Right renal pelvis (tissue), 4 donors: Measurements from ENCODE around the gene BDKRB2. TPM values are rescaled to one million over a fixed set of nuclear protein-coding genes. Genes with fewer than 3 reads are reported as not detected.

Experiments used
- DNase-seq, 4 donors: peaks; one replicate each; pipeline ENCODE4 v3.0.0-alpha.2; 2013; ENCODE audit warnings: low read depth in 4 of 4, low spot score in 3 of 4, missing footprints in 1 of 4
- polyA plus RNA-seq, 4 donors: library from polyadenylated mRNA; unstranded; fragments of 120-200 nt; gene quantifications; one replicate each; pipeline ENCODE4 v1.2.1, GENCODE V29; 2013; ENCODE audit not compliant: insufficient read length in 4 of 4

Gene BDKRB2
- polyA plus RNA-seq, 4 donors = 3.2 to 3.7 (median 3.3) TPM

- no peak for DNase-seq
Measured at GRCh38 chr14:96286251-96286650, 81.6 kb downstream of the BDKRB2 start.

GRCh38 chr14:96287856-96288255 is 83.2 kb downstream of the BDKRB2 start:
- DNase-seq = no peak

Other genes with a start within 250 kb of the BDKRB2 start
- 10 to 100 TPM; 32.0 to 39.2 (median 34.6) TPM for gene C14orf132, start 165.5 kb upstream of the BDKRB2 start, polyA plus RNA-seq
- gene BDKRB1, start 51.4 kb downstream of the BDKRB2 start, polyA plus RNA-seq = under 1 TPM in 3 of 4 donors, not detected in 1; 0.12 to 0.50 (median 0.31) TPM
- 10 to 100 TPM; 24.4 to 31.4 (median 25.7) TPM for gene ATG2B, start 158.5 kb downstream of the BDKRB2 start, polyA plus RNA-seq
- gene GSKIP, start 158.7 kb downstream of the BDKRB2 start, polyA plus RNA-seq = 10 to 100 TPM; 30.1 to 35.1 (median 31.8) TPM
- gene AK7, start 187.3 kb downstream of the BDKRB2 start, polyA plus RNA-seq = 1 to 10 TPM; 4.9 to 6.6 (median 5.5) TPM